Left hindlimb (tissue), 1 donor: ENCODE data around the gene EFCAB8.
"Not testable (repeated sequence)": the region's sequence is repeated elsewhere in the genome, so short reads cannot be mapped to it uniquely, and the experiment has no call there.

Experiments used
- DNase-seq: peaks from one replicate; pipeline ENCODE4 v3.0.0-alpha.2; 2018

The EFCAB8 gene

DNA sequence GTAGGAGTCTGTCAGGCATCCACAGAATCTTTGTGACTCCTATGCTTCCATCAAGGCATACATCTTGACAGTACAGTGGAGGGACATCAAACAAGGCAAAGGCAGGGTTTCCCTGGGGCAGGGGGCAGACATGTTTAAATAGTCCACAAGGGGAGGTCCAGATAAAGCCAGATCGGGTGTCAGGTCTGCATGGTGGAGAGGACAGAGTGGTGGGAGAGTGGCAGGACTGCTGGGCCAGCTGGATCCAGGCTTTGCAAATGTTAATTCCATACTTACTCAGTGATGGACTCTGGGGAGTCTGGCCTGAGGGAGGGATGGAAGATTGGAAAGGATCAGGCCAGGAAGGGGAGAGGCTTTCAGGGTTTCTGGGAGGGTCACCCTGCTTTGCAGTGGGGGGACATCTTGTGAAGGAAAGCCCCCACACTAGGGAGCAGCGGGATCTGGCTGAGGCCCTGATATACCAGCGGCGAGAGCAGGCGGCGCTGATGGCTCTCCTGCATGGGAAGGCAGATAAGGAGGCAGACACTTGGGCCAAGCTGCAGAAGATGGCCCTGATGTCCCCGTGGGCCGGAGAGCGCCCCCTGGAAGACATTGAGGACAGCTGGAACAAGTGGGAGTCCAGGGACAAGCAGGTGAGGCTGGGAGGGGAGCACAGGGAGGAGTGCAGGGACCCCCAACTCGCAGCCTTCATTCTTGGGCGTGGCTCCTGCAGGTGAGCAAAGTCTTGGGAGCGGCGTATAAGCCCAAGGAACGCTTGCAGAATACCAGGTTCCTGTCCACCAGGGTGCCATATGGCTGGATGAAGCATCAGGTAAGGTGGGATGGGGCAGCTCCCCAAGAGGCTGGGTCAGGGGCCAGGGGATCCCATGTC, 100.9 kb downstream of the EFCAB8 start:
- no peak for DNase-seq

DNA sequence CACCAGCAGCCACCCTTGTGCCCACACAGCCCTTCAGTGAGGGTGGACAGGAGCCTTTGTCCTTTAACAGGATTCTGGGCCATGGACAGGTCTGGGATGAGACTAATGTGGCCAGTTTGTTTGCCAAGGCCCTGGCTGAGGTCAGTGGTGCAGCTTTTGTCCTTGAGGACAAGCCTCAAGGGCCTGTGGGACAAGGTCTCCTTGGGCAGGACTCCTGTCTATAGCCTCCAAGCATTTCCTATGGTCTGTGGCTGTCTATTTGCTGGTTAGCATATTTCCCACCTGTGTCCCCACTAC, 101.4 kb downstream of the EFCAB8 start:
- no peak for DNase-seq

GRCh38 chr20:32960849-32961731, 102.4 kb downstream of the EFCAB8 start:
- no peak for DNase-seq

DNA sequence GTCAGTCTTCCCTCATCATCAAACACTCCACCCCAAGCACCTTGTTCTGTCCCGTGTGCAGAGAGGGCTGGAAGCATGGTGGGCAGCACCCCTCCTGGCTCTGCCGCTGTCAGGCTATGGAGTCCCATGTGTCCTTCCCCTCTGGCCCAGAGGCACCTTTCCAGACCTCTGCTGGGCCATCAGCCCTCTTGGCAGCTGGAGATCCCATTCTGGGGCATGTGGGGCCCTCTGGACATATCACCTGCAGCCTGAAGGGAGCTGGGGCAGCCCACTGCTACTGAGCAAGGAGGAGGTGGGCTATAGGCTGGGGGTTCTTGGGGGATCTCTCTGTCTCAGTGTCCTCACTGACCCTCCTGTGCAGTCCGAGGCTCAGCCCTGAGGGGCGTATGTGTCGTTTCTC, 103.3 kb downstream of the EFCAB8 start:
- DNase-seq: no peak

DNA sequence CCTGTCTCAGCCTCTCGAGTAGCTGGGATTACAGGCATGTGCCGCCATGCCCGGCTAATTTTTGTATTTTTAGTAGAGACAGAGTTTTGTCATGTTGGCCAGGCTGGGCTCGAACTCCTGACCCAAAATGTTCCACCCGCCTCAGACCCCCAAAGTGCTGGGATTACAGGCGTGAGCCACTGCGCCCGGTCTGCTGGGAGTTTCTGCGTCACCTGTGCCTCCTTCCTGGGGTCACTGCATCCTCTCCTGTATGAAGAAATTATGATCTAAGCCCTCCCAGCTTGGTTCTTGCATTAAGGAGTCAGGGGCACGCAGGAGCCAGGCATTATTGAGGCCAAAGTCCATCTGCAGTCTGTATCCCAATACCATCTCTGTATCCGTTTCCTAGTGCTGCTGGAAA, 103.9 kb downstream of the EFCAB8 start:
- not testable (repeated sequence) for DNase-seq

DNA sequence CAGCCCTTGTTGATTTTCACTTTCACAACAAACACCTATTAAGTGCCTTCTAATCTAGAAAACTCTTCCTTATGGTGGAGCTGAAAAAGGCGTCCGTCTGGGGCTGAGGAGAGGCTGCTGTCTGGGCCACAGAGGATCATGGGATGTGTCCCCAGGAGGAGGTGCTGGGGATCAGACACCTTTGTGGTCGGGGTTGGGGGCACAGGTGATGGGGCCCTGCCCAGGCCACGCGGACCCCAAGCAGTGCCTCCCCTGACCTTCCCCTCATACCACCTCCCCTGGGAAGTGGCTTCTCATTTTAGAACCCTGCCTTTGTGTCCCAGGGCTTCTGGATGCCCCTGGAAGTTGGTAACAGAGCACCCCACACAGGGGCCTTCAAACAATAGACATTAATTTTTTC, 104.5 kb downstream of the EFCAB8 start:
- DNase-seq: no peak

DNA sequence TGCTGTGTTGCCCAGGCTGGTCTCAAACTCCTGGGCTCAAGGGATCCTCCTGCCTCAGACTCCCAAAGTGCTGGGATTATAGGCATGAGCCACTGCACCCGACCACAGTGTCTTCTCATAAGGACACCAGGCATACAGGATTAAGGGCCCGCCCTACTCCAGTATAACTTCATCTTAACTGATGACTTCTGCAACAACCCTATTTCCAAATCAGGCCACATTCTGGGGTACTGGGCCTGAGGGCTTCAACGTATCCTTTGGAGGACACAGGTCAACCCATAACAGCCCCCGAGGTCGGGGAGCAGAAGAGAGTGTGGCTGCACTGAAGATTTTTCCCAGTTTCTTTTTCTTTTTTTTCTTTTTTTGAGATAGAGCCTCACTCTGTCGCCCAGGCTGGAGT, 105.9 kb downstream of the EFCAB8 start:
- DNase-seq: no peak

DNA sequence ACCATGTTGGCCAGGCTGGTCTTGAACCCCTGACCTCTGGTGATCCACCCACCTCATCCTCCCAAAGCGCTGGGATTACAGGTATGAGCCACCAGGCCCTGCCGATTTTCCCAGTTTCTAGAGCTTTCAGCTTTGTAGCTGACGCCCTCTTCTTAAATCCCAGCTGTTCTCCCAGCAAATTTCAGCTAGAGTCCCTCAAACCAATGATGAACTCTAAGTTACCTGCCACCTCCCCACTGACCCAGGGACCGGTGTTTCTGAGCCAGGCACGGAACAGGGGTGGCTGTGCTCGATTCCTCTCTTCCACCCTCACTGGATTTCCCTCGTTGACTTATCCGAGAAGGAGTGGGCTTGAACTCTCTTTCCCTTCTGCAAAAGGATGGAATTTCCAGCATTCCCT, 106.4 kb downstream of the EFCAB8 start:
- DNase-seq: no peak

DNA sequence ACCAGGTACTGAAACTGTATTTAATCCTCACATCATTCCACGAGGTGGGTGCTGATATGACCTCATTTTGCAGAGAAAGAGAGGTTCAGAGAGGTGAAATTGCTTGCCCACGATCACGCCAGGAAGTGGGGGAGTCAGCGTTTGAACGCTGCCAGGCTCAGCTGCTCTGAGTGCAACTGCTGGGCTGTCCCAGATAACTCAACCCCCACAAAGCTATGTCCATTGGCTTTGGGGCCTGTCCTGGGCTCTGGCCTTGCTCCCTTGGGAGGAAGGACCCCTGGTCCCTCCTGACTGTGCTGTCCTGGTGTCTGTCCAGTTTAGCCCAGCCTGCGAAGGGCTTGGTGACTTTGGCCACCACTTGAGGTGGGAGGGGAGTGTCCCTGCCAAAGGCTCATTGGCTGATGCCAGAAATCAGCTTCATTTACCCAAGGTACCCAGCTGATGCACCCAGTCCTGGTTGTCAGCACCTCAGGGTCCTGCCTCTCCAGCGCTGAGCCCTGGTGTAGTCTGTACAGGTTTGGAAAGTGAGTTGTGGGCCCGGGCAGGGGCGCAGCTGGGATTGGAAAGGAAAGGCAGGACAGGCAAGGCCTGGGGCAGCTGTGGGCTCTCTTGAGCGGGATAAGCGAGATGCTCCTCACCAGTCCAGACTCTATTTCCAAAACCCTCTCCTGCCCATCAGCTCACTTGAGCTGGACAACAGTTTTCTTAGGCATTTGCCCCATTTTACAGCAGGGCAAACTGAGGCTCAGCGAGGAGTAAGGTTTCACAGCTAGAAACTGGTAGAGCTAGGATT, 107.1 kb downstream of the EFCAB8 start:
- no peak for DNase-seq

- DNase-seq: no peak
Observed at GRCh38 chr20:32966382-32966781, 107.7 kb downstream of the EFCAB8 start.

GRCh38 chr20:32966881-32967781, 108.4 kb downstream of the EFCAB8 start:
- DNase-seq: no peak

DNA sequence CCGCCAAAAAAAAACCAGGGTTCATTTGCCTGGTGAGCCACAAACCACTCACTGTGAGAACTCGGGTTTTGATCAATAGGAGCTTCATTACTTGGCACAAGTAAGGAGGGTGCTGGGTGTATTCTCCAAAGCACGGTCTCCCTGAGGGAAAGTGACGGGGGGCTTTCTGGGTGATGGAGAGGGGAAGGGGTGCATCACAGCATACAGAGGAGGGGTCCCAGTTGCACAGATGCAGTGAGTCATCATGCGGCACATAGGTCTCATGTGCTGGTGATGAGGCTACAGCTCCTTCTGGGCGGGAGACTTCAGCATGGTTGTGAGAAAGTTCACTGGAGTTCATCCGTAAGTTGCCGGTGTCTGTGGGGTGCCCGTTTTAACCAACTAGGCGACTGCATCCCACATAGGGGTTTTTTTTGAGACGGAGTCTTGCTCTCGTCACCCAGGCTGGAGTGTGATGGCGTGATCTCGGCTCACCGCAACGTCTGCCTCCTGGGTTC, 109.3 kb downstream of the EFCAB8 start:
- no peak for DNase-seq

- DNase-seq: no peak
Observed at GRCh38 chr20:32968478-32969241, 109.9 kb downstream of the EFCAB8 start.

DNA sequence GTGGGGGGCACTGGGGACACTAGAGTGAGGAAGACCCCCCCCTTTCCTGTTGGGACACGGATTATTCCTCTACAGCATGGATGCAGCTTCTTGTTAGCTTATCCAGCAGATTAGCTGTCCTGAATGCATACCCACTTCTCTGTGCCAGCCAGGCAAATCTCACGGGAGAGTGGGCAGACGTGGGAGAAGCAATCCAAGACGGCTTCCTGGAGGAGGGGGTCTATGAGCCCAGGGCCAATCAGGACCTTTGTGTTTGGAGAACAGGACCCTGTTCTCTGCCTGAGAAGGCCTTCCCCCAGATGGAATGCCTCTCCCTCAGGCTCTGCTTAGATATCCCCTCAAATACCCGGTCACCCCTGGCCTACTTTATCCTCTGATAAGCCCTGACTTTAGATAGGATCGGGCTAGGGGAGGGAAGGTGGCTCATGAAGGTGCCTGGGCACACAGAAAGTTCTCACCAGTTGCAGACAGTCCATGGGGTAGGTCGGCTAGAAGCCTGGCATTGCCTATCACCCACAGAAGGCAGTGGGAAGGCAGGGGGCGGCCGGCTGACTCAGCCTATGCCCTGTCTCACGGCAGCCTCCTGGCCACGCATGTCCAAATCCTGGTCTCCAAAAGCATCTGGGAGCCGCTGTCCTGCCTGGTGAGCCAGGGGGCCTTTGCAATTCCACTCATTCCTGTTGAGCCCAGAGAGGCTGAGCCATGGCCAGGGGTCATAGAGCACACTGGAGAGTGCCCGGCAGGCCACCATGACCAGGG, 110.8 kb downstream of the EFCAB8 start:
- no peak for DNase-seq

- no peak for DNase-seq
Observed at GRCh38 chr20:32970115-32970972, 111.6 kb downstream of the EFCAB8 start.

- DNase-seq: no peak
Observed at GRCh38 chr20:32970973-32971300, 112.2 kb downstream of the EFCAB8 start.

DNA sequence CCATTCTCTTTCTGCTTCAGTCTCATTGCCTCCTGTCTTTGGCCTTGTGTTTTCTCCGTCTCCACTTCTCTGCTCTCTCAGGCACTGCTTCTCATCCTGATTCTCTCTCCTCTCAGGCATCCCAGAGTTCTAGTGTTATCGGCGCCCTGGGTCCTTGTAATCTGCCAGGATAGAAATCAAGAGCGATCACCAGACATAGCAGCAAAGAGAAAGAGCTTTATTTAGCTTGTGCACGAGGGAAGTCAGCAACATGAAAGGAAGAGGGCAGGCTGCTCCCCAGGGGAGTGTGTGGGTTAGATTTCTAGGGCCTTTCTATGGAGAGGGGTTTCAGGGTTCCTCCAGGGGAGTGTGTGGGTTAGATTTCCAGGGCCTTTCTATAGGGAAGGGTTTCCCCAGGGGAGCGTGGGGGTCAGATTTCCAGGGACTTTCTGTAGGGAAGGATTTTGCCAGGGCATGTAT, 113.0 kb downstream of the EFCAB8 start:
- DNase-seq: no peak

- no peak for DNase-seq
Observed at GRCh38 chr20:32972181-32973076, 113.7 kb downstream of the EFCAB8 start.
